IPS-NIHi11 (cell line): ENCODE measurements around the gene FAM98A.

Experiments used
- DNase-seq: peaks from one replicate; pipeline ENCODE4 v3.0.0; 2012; ENCODE audit warnings: mixed read lengths, low spot score

The FAM98A gene

DNA sequence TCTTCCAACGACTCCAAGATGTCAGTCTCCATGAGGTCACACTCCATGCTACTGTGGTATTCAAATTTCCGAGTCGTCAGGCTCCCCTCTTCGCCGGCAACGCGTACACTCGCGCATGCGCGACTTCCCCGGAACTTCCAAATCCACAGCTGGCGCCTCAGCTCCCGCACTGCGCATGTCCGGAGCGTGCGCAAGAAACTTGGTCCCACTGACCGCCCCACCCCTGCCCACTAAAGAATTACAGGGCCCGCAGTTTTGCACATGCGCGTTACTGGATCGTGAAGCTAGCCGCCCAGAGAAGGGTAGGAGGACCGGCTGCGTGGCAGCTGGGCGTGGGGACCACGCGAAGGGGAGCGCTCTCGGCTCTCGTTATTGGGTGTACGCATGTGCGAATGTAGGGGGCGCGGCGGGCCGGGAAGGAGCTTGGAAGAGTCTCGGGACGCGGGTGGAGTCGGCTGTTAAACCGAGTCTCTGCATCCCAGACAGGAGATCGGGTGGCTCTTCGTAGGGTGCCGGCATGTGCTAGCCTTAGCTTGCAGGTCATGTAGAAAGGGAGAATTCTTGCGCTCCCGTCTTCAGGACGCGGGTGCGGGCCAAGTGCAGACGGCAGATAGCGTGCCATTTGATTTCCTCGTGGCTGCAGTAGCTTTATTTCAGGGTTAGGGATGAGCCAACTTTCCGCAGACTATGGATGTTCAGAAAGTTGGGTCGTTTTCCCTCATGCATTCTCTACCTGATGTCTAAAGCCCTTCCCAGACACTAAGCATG, at the start of gene FAM98A:
TSS of gene FAM98A (minus strand) at position 125 of the 768 bp plus-strand sequence. CDS start at position 47, 78 bp downstream.
- DNase-seq: peak; percentile 92

DNA sequence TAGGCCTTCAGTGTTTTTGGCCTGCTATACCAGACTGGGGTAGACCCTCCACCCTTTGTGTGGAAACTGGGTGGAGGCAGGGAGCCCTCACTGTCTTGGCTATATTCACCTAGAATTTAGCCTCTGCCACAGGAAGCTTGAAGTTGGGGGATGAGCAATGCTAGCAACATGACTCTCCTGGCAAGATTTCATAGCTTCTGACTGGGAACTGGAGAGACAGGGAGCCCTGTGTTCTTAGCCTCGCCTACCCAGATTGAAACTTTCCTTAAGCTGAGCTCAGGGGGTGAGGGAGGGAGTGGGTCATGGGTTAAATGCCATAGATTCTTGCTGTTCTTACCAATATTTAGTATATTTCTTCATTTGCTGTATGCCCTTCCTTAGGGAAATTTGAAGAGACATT, 46.8 kb upstream of the FAM98A start:
- DNase-seq: no peak

DNA sequence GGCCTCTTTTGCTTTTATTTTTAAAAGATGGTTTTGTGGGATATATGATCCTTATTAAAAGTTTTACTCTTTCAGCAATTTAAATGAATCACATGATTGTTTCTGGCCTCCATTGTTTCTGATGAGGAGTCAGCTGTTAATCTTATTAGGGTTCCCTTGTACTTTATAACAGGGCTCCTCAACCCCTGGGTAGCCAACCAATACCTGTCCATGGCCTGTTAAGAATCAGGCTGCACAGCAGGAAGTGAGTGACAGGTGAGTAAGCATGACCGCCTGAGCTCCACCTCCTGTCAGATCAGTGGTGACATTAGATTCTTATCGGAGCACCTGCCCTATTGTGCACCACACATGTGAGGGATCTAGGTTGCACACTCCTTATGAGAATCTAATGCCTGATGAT, 45.1 kb upstream of the FAM98A start:
- DNase-seq: no peak

DNA sequence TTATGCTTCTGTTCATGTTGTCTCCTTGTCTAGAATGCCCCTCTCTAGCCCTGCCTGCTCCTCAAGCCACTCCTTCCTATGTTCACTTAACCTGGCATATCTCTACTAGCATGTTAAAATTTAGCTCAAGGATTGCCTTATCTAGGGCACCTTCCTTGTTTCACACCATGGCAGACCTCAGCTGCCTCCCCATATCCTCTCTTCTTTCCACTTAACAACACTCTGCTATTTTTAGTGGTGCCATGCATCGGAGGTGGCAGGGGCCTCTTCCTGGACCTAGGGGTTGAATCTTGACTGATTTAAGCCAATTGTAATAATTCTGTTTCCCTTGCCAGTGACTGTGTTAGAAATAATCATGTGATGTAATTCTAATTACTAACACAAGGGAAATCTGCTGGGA, 36.9 kb upstream of the FAM98A start:
- no peak for DNase-seq

DNA sequence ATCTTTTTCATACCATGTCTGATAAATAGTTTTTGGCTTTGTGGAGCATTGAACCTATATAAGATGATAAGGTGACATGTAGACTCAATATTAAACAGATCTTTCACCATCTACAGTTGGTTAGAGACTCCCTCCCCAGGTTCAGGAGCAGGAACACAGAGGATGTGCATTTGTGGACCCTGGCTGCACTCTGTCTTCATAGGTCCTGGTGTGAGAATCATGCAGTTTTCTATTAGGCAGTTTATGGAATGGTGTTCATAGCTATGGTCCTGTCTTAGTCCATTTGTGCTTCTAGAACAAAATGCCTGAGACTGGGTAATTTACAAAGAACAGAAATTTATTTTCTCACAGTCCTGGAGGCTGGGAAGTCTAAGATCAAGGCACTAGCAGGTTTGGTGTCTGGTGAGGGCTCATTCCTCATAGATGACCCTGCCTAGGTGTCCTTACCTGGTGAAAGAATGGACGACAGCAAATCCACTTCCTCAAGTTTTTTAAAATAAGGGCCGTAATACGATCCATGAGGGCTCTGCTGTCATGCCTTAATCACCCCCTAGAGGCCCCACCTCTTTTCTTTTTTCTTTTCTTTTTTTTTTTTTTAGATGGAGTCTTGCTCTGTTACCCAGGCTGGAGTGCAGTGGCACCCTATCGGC, 35.3 kb upstream of the FAM98A start:
- DNase-seq: peak; percentile 17

DNA sequence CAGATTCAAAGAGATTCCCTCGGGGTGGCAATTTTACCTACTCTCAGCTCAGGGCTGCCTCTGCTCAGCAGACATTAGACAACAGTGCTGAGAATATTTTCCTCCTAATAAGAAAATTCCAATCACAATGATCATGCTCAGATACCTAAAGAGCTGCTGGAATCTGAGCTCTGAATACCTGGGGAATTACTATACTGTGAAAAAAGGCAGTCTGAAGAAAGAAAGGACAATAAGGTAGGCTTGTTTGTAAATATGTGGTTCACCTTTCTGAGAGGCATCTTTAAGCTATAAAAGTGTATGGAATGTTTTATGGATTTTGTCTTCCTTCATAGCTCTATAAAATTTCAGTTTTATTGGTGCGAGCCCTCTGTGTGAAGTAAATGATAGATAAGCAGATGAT, 34.2 kb upstream of the FAM98A start:
- no peak for DNase-seq

DNA sequence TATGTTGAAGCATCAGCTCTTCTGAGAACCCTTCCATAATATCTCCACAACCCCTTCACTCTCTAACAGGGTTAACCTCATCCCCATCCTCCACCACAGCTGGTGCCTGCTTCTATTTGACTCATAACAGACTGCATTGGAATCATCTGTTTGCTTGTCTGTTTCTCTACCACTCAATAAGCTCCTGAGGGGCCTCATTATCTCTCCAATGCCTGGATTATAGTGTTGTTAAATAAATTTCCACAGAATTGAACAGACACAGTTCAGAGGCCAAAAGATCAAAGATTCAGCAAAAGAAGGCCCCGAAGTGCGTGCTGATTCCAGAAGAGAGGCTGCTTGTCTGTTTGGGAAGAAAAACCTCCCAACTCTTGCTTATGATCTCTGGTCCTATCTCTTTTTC, 33.7 kb upstream of the FAM98A start:
- DNase-seq: no peak

DNA sequence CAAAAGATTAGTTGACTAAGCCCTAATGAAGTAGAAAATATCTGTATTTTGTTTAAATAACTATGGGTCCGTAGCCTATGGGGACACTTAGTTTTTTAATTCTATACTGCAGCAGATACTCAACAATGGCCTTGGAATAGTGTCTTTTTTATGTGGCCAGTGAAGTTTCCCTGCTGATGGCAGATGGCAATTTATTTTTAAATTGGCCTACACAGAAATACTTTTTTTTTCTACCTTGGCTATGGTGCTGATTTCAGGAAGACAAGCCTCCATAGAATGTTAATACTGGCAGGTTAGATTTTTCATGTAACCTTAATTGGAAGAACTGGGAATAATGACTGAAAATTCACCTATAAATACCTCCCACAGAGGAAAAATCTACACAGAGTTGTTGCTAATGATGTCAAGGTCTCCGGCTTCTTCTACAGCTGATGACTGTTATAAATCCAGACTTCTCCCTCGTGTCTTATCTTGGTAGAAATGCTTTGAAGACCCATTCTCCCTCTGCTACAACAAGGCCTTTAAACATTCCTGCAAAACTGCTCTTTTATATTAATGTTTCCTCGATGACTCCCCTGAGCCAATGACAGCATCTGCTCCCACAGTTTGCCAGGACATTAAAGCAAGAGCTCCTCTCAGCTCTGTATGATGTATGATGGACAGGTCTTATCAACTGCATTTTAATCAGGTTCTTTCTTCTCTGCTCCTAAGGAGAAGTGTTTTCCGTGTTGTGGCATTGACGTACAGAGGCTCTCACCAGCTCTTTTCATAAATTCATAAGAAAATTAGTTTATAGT, 29.1 kb upstream of the FAM98A start:
- no peak for DNase-seq

DNA sequence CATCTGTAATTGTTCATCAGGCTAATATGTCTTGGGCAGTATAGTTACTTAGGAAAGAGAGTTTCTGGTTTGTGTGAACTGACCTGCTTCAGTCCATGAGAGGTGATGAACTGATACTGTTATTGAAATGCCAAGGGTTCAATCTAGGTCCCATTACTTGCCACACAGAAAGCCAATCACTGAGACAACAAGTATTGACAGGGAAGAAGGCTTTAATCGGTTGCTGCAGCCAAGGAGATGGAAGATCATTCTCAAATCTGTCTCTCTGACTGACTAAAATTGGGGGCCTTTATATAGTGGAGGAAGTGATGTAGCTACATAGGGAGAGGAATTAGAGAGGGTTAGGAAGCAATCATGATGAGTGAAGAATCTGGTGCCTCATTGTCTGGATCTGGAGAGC, 19.9 kb upstream of the FAM98A start:
- DNase-seq: no peak

DNA sequence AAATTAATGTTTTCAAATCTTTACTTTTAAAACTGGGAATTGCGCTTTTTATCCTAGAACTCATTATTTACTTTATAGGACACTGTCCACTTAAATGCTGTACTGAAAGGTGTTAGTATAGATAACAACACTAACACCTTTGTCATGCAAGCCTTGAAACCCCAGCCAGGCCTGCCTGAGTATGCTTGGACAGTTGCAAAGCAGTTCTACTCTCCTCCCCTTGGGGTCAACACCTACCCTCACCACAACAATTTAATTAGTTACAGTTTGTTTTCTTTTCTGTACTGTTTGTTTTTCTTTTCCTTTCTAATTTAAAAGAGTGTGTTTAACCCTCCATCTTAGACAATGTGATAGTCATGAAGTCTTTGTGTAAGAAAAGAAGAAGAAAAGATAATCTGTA, 18.9 kb upstream of the FAM98A start:
- DNase-seq: no peak

DNA sequence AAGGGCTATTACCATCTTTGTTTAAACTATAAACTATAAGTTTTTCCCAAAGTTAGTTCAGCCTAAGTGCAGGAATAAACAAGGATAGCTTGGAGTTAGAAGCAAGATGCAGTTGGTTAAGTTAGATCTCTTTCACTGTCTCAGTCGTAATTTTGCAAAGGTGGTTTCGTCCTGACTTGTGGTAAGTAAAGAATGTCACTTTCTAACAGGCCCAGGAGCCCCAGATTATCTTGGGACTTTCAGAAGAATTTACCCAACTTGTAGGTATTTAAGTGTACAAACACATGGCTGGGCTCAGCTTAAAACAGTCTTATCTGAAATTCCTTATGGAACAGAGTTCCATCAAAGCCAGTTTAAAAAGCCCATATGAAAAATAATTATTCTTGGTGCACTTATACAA, 18.3 kb upstream of the FAM98A start:
- no peak for DNase-seq

DNA sequence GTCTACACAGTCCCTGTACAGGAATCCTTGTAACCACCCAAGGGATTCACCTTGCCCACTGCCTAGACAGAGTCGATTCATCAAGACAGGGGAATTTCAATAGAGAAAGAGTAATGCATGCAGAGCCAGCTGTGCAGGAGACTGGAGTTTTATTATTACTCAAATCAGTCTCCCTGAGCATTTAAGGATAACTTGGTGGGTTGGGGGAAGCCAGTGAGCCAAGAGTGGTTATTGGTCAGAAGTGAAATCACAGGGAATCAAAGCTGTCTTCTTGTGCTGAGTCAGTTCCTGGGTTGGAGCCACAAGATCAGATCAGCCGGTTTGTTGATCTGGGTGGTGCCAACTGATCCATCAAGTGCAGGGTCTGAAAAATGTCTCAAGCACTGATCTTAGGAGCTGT, 17.8 kb upstream of the FAM98A start:
- DNase-seq: no peak

DNA sequence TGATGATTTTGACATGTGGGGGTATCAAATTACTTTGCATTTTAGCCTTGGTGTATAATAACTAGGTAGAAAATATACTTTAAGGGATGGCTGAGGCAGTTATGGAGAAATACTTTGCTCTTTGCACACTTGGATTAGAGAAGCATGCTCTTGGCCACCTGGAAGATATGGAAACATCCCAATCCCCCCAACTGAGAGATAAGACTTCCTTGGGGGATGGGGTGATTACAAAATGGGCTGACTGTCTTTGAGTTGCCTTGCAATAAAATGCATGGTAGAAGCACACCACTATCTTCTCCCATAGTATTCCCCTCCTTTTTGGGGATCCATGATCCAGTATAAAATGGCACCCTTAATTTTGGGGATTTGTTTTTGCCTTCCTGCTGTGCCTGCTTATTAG, 15.1 kb upstream of the FAM98A start:
- no peak for DNase-seq

DNA sequence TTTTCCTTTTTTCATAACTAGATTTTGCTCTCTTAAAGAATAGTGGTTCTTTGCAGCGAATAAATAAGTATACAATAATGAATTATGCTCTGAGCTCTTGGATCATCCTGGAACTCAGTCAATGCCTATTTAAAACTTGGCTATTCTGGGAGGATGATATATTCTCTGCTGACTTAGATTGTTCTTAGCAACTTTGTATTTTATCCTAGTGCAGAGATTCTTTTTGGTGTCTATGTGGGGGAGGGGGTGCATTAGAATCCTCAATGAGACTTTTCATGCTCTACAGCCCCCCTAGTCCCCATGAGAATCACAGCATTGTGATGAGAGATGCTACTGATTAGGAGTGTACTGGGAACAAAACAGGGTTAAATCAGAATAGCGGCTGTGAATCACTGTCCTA, 8.8 kb upstream of the FAM98A start:
- no peak for DNase-seq

DNA sequence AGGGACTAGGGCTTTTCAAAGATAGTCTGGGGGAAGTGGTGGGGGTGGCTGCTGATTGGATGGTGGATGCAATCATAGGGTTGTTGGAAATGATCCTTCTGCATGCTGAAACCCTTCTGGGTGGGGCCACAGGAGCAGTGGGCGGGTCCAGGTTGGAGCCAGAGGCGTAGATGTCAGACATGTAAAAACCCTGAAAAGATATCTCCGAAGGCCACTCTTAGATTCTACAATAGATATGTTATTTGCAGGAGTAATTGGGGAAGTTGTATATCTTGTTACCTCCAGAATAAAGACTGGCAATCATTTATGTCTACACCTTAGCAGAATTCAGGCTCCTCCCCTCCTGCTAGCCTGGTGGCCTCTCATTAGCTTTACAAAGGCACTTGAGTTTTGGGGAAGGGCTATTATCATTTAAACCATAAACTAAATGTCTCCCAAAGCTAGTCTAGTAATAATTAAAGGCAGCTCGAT, 8.2 kb upstream of the FAM98A start:
- peak; percentile 69 for DNase-seq

DNA sequence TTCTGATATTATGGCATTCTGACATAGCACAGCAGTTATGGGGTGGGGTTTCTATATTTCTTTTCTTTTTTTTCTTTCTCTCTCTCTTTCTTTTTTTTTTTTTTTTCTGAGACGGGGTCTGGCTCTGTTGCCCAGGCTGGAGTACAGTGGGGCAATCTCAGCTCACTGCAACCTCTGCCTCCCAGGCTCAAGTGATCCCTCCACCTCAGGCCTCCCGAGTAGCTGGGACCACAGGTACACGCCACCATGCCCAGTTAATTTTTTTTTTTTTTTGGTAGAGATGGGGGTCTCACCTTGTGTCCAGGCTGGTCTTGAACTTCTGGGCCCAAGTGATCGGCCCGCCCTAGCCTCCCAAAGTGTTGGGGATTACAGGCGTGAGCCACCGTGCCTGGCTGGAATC, 7.5 kb upstream of the FAM98A start:
- no peak for DNase-seq

DNA sequence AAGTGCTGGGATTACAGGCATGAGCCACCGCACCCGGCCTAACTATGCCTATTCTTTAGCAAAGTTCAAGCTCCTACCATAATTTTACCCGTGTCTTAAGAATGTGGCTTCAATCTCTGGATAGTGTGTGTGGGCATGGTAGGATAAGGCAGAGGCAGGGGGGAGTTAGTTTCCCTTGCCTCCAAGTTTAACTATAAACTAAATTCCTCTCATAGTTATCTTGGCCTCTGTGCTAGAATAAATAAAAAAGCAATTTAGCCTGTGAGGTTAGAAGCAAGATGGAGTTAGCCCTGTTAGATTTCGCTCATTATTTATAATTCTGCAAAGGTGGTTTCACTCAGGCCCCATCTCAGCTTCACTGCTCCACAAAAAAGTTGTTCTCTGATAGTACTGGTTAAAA, 7.0 kb upstream of the FAM98A start:
- no peak for DNase-seq

DNA sequence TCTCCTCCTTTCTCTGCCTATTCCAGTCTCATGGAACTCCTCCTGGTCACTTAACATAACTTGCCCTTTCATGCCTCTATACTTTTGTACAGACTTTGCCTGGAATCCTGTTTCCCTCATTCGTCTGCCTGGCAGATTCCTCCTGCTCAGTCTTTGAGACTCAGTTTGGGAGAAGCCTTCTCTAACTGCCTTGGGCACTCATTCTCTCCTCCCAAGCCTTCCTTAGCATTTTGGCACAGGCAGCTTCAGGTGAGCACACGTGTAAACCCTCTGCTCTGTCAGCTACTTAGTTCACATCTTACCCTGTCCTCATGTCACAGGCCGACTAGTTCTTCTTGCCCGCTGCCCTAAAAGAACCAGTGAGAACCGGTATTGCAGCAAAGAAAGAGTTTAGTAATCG, 6.0 kb upstream of the FAM98A start:
- no peak for DNase-seq

DNA sequence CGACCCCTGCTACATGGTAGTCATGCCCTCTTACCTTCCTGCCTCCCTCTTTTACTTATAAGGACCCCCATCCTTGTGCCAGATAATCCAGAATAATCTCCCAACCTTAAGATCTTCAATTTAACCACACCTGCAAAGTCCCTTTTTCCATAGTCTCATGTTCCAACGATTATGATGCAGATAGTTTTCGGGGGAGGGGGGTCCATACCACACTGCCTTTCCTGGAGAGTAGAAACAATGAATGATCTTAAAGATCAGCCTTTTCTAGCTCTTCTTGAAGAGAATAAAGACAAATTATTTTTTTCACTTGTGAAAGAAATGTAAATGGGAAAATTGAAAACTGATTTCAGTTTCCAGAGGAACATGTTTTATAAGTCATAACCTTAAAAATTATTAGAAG, 4.3 kb upstream of the FAM98A start:
- DNase-seq: no peak

DNA sequence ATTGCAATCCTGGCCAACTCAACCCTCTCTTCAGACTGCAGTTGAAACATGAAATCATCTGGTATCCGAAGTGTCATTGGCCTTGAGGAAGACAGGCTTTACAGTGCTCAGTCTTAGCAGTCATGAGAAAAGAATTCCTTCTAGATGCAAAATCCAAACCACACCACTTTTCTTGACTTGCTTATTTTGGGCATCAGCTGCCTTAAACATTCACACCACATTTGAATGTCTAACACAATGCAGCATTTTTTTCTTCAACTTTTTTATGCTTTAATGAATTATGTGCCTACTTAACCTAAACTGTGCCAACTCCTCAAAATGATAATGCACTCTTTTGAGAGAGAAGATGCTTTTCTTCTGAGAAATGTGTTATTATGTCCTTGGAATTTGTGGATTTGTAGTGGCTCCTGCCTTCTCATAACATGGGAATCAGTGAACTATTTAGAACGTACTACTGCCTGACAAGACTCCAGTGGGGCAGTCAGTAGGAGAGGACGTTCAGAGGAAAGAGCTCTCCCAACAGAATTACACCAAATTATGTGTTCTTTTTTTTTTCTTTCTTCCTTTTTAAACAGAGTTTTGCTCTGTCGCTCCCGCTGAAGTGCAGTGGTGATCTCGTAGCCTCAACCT, 3.2 kb upstream of the FAM98A start:
- DNase-seq: no peak

DNA sequence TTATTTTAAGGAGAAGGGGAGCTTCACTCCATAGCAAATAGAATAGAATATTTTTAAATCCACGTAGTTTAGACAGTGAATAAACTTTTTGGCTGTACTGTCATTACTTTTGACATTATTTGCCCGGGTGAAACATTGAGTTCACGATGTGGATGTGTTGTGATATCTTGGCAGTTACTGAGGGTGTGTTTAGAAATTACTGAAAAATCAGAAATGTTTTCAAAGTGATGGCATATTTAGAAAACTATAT, 769 bp upstream of the FAM98A start:
- no peak for DNase-seq

DNA sequence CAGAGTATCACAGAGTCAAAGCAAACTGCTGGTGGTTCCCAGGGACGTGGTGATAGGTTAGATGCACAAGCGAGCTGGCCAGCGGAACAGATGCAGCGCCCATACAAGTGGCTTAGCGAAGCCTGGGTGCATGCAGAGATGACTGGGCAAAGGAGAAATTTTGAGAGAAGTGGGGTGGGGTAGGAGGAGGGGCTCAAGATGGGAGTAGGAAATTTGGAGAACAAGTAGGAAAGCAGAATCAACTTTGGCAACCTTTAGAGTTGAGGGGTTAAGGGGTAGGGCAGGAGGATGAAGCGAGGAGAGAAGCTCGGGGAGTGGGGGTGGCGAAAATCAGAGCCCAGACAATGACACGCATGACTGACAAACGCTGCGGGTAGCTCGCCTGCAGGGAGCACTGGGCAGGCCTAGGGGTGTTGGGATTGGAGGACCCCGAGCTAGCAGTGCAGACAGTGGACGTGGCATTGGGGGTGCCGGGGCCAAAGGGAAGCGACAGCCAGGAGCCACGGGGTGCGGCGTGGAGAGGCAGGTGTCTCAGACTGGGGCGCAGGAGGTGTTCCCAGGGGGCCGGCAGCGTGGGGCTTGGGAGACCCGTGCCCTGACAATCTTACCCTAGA, 431 bp downstream of the FAM98A start:
- DNase-seq: peak; percentile 32
